ENCODE measurements around the gene MAP3K7. TPM values are rescaled to one million over a fixed set of nuclear protein-coding genes. Genes with fewer than 3 reads are reported as not detected.
"Not testable (repeated sequence)": the region's sequence is repeated elsewhere in the genome, so short reads cannot be mapped to it uniquely, and the experiment has no call there.

MAP3K7 gene
- polyA plus RNA-seq, 2 donors: 8.4 to 10.0 TPM

DNA sequence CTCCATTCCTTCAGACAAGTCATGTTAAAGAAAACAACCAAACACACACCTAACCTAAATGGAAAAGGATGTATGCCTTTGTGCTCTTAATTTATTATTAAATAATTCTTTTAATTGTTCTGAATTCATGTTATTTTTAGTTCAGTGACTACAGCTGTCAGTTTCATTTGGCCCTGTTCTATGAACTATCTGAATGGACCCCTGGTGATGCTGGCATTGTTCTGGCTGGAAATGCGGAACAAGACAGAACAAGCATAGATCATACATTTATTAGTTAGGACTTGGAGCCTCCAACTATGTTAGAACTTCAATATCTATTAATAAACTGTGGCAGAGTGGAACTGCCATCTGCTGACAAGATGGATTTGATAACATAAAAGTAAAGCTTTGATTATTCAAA, 5.7 kb downstream of the MAP3K7 start:
- Histone ChIP-seq H3K4me3 (ENCODE audit: low read depth in 1 of 2, low read length in 2 of 2) (no peak overlapping the region), H3K27ac (ENCODE audit: low read depth in 2 of 2, low read length in 1 of 2) (no peak overlapping the region), H3K27me3 (ENCODE audit: control insufficient read depth in 1 of 2, insufficient read depth in 2 of 2, low read length in 2 of 2) (no peaks in the 10 kb centered on the region), H3K36me3 (ENCODE audit: control insufficient read depth in 2 of 2, insufficient read depth in 2 of 2, low read length in 1 of 2) (no peaks in the 10 kb centered on the region), H3K9me3 (ENCODE audit: control insufficient read depth in 2 of 2, insufficient read depth in 1 of 2, low read depth in 1 of 2, low read length in 1 of 2) (no peaks in the 10 kb centered on the region), H3K4me1 (ENCODE audit: control insufficient read depth in 2 of 2, insufficient read depth in 2 of 2, low read length in 1 of 2) (no peaks in the 10 kb centered on the region)
- 59 to 82% methylated on average over 1 of the region's 1 CpG for WGBS, 2 donors

DNA sequence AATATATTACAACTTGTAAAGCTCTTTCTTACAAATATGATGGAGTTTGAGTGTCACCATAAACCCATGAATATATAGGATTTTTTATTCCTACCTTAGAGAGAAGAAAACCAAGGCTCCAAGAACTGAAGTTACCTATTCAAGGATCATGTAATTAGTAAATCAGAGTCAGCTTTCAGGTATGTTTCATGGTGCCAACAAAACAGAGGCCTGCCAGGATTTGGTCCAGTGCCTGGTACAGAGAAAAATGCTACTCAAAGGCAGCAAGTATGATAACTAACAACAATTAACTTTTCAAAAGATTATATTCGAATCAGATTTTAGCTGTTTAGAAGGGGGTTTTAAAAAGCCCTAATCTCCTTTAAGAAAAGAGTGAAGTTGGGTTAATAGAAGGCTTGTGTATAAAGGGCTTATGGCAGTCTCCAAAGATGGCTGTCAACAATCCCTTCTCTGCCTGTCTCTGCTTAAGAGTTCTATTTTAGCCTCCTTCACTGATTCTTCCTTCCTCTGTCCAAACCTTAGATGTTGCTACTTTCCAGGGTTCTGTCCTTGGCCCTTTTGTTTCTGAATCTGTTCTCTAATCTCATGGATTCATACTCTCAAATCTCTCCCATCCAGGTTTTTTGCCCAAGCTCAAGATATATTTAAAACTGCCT, 7.8 kb downstream of the MAP3K7 start:
- Histone ChIP-seq H3K36me3 (ENCODE audit: control insufficient read depth in 2 of 2, insufficient read depth in 2 of 2, low read length in 1 of 2) (no peaks in the 10 kb centered on the region), H3K9me3 (ENCODE audit: control insufficient read depth in 2 of 2, insufficient read depth in 1 of 2, low read depth in 1 of 2, low read length in 1 of 2) (no peaks in the 10 kb centered on the region), H3K4me1 (ENCODE audit: control insufficient read depth in 2 of 2, insufficient read depth in 2 of 2, low read length in 1 of 2) (no peaks in the 10 kb centered on the region), H3K4me3 (ENCODE audit: low read depth in 1 of 2, low read length in 2 of 2) (no peak overlapping the region), H3K27ac (ENCODE audit: low read depth in 2 of 2, low read length in 1 of 2) (no peak overlapping the region), H3K27me3 (ENCODE audit: control insufficient read depth in 1 of 2, insufficient read depth in 2 of 2, low read length in 2 of 2) (no peaks in the 10 kb centered on the region)
- 48 to 69% methylated on average over 1 of the region's 1 CpG for WGBS, 2 donors

DNA sequence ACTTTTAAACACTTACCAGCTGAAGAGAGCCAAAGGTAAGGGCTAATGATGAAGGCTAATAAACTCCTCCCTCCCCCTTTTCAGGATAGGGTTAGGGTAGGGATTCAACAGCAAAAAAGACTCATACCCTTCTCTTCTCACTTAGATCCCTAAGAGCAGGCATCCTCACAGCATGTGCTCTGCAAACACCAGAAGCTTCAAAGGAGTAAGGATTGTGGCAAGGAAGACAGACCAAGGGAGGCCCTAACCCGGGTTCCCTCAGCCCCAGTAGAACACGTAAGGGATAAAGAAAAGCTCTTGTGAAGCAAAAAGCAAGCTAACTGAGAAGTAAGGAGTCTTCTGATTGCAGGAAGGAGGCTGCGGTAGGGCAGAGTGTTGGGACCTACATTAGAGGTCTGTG, 11.6 kb downstream of the MAP3K7 start:
- H3K36me3 ChIP-seq (ENCODE audit: control insufficient read depth in 2 of 2, insufficient read depth in 2 of 2, low read length in 1 of 2): no peaks in the 10 kb centered on the region
- 79 to 81% methylated on average over 3 of the region's 3 CpGs for WGBS, 2 donors
- no peaks in the 10 kb centered on the region for H3K27me3 ChIP-seq (ENCODE audit: control insufficient read depth in 1 of 2, insufficient read depth in 2 of 2, low read length in 2 of 2)
- H3K9me3 ChIP-seq (ENCODE audit: control insufficient read depth in 2 of 2, insufficient read depth in 1 of 2, low read depth in 1 of 2, low read length in 1 of 2): no peaks in the 10 kb centered on the region
- no peaks in the 10 kb centered on the region for H3K4me1 ChIP-seq (ENCODE audit: control insufficient read depth in 2 of 2, insufficient read depth in 2 of 2, low read length in 1 of 2)
- H3K4me3 ChIP-seq (ENCODE audit: low read depth in 1 of 2, low read length in 2 of 2): no peak overlapping the region
- H3K27ac ChIP-seq (ENCODE audit: low read depth in 2 of 2, low read length in 1 of 2): no peak overlapping the region

DNA sequence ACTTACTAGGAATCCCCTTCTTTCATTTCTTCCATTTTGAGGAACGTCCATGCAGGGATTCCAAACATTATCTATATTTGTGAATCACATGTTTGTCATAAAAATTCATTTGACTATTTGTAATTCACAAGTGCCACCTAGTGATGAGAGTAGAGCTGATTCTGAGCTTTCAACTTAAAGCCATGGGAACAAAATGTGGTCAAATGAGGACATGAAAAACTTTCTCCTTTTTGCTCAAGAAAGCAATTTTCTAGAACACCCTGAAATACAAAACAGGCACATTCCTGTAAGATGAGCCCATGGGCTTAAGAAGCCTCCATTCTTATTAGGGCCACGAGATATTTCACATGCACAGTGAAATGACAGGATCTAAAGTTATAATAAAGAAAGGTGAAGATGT, 12.3 kb downstream of the MAP3K7 start:
- Histone ChIP-seq H3K27ac (ENCODE audit: low read depth in 2 of 2, low read length in 1 of 2) (no peak overlapping the region), H3K4me3 (ENCODE audit: low read depth in 1 of 2, low read length in 2 of 2) (no peak overlapping the region), H3K27me3 (ENCODE audit: control insufficient read depth in 1 of 2, insufficient read depth in 2 of 2, low read length in 2 of 2) (no peaks in the 10 kb centered on the region), H3K4me1 (ENCODE audit: control insufficient read depth in 2 of 2, insufficient read depth in 2 of 2, low read length in 1 of 2) (no peaks in the 10 kb centered on the region), H3K36me3 (ENCODE audit: control insufficient read depth in 2 of 2, insufficient read depth in 2 of 2, low read length in 1 of 2) (no peaks in the 10 kb centered on the region), H3K9me3 (ENCODE audit: control insufficient read depth in 2 of 2, insufficient read depth in 1 of 2, low read depth in 1 of 2, low read length in 1 of 2) (no peaks in the 10 kb centered on the region)
- 65 to 66% methylated on average over 2 of the region's 2 CpGs for WGBS, 2 donors

DNA sequence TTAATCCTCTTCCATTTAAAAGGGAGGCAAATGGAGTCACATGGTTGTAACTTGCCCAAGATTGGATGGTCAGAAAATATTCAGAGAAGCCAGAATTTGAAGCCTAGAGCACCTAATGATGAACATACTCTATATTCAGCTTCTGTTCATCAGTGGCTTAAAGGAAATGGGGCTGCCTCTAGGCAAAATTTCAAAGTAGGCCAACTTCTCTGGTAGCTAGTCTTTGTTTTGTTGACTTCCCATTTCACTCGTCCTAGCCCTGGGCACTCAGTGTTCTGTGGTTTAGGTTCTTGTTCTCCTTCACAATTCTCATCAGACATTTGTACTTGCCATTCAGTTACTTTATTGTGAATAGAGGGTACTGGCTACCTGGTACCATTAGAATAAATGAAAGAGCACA, 13.2 kb downstream of the MAP3K7 start:
- Histone ChIP-seq H3K36me3 (ENCODE audit: control insufficient read depth in 2 of 2, insufficient read depth in 2 of 2, low read length in 1 of 2) (no peaks in the 10 kb centered on the region), H3K27ac (ENCODE audit: low read depth in 2 of 2, low read length in 1 of 2) (no peak overlapping the region), H3K27me3 (ENCODE audit: control insufficient read depth in 1 of 2, insufficient read depth in 2 of 2, low read length in 2 of 2) (no peaks in the 10 kb centered on the region), H3K4me1 (ENCODE audit: control insufficient read depth in 2 of 2, insufficient read depth in 2 of 2, low read length in 1 of 2) (no peaks in the 10 kb centered on the region), H3K9me3 (ENCODE audit: control insufficient read depth in 2 of 2, insufficient read depth in 1 of 2, low read depth in 1 of 2, low read length in 1 of 2) (no peaks in the 10 kb centered on the region), H3K4me3 (ENCODE audit: low read depth in 1 of 2, low read length in 2 of 2) (no peak overlapping the region)
- WGBS, 2 donors: 52 to 65% methylated on average over 1 of the region's 1 CpG

DNA sequence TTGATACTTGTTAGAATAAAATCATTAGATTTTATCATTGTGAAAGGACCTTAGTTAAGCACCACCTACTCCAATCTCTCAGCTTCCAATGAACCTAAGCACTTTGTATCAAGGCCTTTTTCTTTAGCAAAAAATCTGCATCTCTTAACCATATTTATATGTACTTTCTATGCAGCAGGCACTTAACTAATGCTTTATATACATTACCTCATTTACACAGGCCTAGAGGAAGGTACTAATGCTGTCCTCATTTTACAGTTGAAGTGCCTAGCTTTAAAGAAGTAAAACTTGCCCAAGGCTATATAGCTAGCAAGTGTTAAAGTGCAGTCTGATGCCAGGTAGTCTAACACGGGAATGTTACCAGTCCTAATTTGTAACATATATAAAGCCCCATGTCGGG, 14.0 kb downstream of the MAP3K7 start:
- no peaks in the 10 kb centered on the region for H3K9me3 ChIP-seq (ENCODE audit: control insufficient read depth in 2 of 2, insufficient read depth in 1 of 2, low read depth in 1 of 2, low read length in 1 of 2)
- no peaks in the 10 kb centered on the region for H3K27me3 ChIP-seq (ENCODE audit: control insufficient read depth in 1 of 2, insufficient read depth in 2 of 2, low read length in 2 of 2)
- H3K4me3 ChIP-seq (ENCODE audit: low read depth in 1 of 2, low read length in 2 of 2): no peak overlapping the region
- H3K4me1 ChIP-seq (ENCODE audit: control insufficient read depth in 2 of 2, insufficient read depth in 2 of 2, low read length in 1 of 2): no peaks in the 10 kb centered on the region
- no peaks in the 10 kb centered on the region for H3K36me3 ChIP-seq (ENCODE audit: control insufficient read depth in 2 of 2, insufficient read depth in 2 of 2, low read length in 1 of 2)
- H3K27ac ChIP-seq (ENCODE audit: low read depth in 2 of 2, low read length in 1 of 2): no peak overlapping the region
- 64 to 73% methylated on average over 2 of the region's 2 CpGs for WGBS, 2 donors

DNA sequence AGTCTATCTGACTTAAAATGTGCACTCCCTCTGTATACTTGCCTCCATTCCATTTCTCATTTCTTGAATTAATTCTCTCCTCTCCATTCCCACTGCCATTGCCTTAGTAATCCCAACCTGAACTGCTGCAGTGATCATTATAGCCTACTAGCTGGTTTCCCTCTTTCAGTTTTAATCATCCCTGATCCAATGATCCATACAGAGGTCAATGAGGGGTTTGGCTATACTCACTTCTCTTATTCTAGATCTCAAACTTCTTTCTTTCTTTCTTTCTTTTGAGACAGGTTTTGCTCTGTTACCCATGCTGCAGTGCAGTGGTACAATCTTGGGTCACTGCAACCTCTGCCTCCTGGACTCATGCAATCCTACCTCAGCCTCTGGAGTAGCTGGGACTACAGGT, 17.6 kb downstream of the MAP3K7 start:
- no peak overlapping the region for H3K27ac ChIP-seq (ENCODE audit: low read depth in 2 of 2, low read length in 1 of 2)
- no peaks in the 10 kb centered on the region for H3K9me3 ChIP-seq (ENCODE audit: control insufficient read depth in 2 of 2, insufficient read depth in 1 of 2, low read depth in 1 of 2, low read length in 1 of 2)

DNA sequence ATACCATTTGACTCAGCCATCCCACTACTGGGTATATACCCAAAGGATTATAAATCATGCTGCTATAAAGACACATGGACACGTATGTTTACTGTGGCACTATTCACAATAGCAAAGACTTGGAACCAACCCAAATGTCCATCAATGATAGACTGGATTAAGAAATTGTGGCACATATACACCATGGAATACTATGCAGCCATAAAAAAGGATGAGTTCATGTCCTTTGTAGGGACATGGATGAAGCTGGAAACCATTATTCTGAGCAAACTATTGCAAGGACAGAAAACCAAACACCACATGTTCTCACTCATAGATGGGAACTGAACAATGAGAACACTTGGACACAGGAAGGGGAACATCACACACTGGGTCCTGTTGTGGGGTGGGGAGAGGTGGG, 19.2 kb downstream of the MAP3K7 start:
- not testable (repeated sequence) for H3K4me3 ChIP-seq (ENCODE audit: low read depth in 1 of 2, low read length in 2 of 2); H3K9me3 ChIP-seq (ENCODE audit: control insufficient read depth in 2 of 2, insufficient read depth in 1 of 2, low read depth in 1 of 2, low read length in 1 of 2); H3K4me1 ChIP-seq (ENCODE audit: control insufficient read depth in 2 of 2, insufficient read depth in 2 of 2, low read length in 1 of 2); H3K27me3 ChIP-seq (ENCODE audit: control insufficient read depth in 1 of 2, insufficient read depth in 2 of 2, low read length in 2 of 2); H3K36me3 ChIP-seq (ENCODE audit: control insufficient read depth in 2 of 2, insufficient read depth in 2 of 2, low read length in 1 of 2); H3K27ac ChIP-seq (ENCODE audit: low read depth in 2 of 2, low read length in 1 of 2)
- WGBS, 2 donors: 91 to 95% methylated on average over 1 of the region's 1 CpG

More for the DNA sequence above, 17.6 kb downstream of the MAP3K7 start:
- Histone ChIP-seq H3K4me3 (ENCODE audit: low read depth in 1 of 2, low read length in 2 of 2) (no peak overlapping the region), H3K27me3 (ENCODE audit: control insufficient read depth in 1 of 2, insufficient read depth in 2 of 2, low read length in 2 of 2) (no peaks in the 10 kb centered on the region), H3K36me3 (ENCODE audit: control insufficient read depth in 2 of 2, insufficient read depth in 2 of 2, low read length in 1 of 2) (no peaks in the 10 kb centered on the region), H3K4me1 (ENCODE audit: control insufficient read depth in 2 of 2, insufficient read depth in 2 of 2, low read length in 1 of 2) (no peaks in the 10 kb centered on the region)

DNA sequence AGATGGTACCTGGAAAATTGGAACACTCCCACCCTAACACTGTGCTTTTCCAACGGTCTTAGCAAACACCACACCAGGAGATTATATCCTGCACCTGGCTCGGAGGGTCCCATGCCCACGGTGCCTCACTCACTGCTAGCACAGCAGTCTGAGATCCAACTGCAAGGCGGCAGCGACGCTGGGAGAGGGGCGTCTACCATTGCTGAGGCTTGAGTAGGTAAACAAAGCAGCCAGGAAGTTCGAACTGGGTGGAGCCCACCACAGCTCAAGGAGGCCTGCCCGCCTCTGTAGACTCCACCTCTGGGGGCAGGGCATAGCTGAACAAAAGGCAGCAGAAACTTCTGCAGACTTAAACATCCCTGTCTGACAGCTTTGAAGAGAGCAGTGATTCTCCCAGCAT, 24.5 kb downstream of the MAP3K7 start:
- not testable (repeated sequence) for H3K27me3 ChIP-seq (ENCODE audit: control insufficient read depth in 1 of 2, insufficient read depth in 2 of 2, low read length in 2 of 2); H3K9me3 ChIP-seq (ENCODE audit: control insufficient read depth in 2 of 2, insufficient read depth in 1 of 2, low read depth in 1 of 2, low read length in 1 of 2); H3K4me3 ChIP-seq (ENCODE audit: low read depth in 1 of 2, low read length in 2 of 2); H3K27ac ChIP-seq (ENCODE audit: low read depth in 2 of 2, low read length in 1 of 2); H3K36me3 ChIP-seq (ENCODE audit: control insufficient read depth in 2 of 2, insufficient read depth in 2 of 2, low read length in 1 of 2); H3K4me1 ChIP-seq (ENCODE audit: control insufficient read depth in 2 of 2, insufficient read depth in 2 of 2, low read length in 1 of 2)
- 84 to 97% methylated on average over 8 to 9 of the region's 9 CpGs for WGBS, 2 donors

DNA sequence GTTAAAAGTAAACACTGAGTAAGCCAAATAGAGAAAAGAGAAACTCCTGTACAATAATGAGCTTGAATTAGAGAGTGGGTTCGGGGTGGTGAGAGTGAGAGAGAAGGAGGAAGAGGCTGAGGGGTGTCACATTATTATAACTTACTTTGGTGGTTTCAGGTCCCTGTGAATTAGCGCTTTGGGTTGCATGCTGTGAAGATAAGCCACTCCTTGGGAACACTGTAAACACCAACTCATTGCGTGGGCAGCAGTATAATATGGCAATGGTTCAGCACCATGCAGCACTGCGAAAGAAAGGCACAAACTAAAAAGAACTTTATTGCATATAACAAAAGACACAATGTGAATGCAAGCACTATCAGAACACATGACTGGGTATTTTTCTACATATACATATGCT, 26.9 kb downstream of the MAP3K7 start:
- Histone ChIP-seq H3K4me3 (ENCODE audit: low read depth in 1 of 2, low read length in 2 of 2) (no peak overlapping the region), H3K27ac (ENCODE audit: low read depth in 2 of 2, low read length in 1 of 2) (no peak overlapping the region), H3K9me3 (ENCODE audit: control insufficient read depth in 2 of 2, insufficient read depth in 1 of 2, low read depth in 1 of 2, low read length in 1 of 2) (no peaks in the 10 kb centered on the region), H3K27me3 (ENCODE audit: control insufficient read depth in 1 of 2, insufficient read depth in 2 of 2, low read length in 2 of 2) (no peaks in the 10 kb centered on the region), H3K4me1 (ENCODE audit: control insufficient read depth in 2 of 2, insufficient read depth in 2 of 2, low read length in 1 of 2) (no peaks in the 10 kb centered on the region), H3K36me3 (ENCODE audit: control insufficient read depth in 2 of 2, insufficient read depth in 2 of 2, low read length in 1 of 2) (no peaks in the 10 kb centered on the region)
- 92 to 94% methylated on average over 4 of the region's 4 CpGs for WGBS, 2 donors

Measured in esophagus (tissue), 2 donors.